ENCODE results near the gene NSUN4. TPM values are rescaled to one million over a fixed set of nuclear protein-coding genes. Genes with fewer than 3 reads are reported as not detected.
"Not testable (repeated sequence)": the region's sequence is repeated elsewhere in the genome, so short reads cannot be mapped to it uniquely, and the experiment has no call there.

NSUN4 gene
- total and polyA plus RNA-seq, 2 donors (not counting 1 experiment from before 2014, with no cell fraction given) = 16.0 to 16.9 TPM

- not testable (repeated sequence) for H3K36me3 ChIP-seq (ENCODE audit: control insufficient read depth, insufficient read depth, low read length); H4K20me1 ChIP-seq (ENCODE audit: control insufficient read depth, extremely low read depth, insufficient read depth, low read length); H3K27ac ChIP-seq (ENCODE audit: insufficient read depth, low read length); DNase-seq (ENCODE audit: low read depth in 2 of 2); H3K9me3 ChIP-seq (ENCODE audit: control insufficient read depth, insufficient read depth, low read depth, low read length); H3K79me2 ChIP-seq (ENCODE audit: control insufficient read depth, insufficient read depth, low read length); H3K4me1 ChIP-seq (ENCODE audit: control insufficient read depth, extremely low read depth, insufficient read depth, low read length); H3K4me2 ChIP-seq (ENCODE audit: extremely low read depth, insufficient read depth, low read length); H3K4me3 ChIP-seq (replicated peaks in 1 of 4; ENCODE audit: control extremely low read depth in 1 of 4, insufficient read depth in 1 of 4, low read depth in 3 of 4, low read length in 4 of 4); H3K27me3 ChIP-seq (ENCODE audit: control insufficient read depth, insufficient read depth, low read length); H3K9ac ChIP-seq (ENCODE audit: insufficient read depth, low read length); H2AFZ ChIP-seq (ENCODE audit: low read length)
Observed at GRCh38 chr1:46325285-46326076, 15.1 kb upstream of the NSUN4 start.

GRCh38 chr1:46328182-46328581, 12.4 kb upstream of the NSUN4 start:
- not testable (repeated sequence) for H3K9ac ChIP-seq (ENCODE audit: insufficient read depth, low read length); H3K4me3 ChIP-seq (replicated peaks in 1 of 4; ENCODE audit: control extremely low read depth in 1 of 4, insufficient read depth in 1 of 4, low read depth in 3 of 4, low read length in 4 of 4); H3K4me2 ChIP-seq (ENCODE audit: extremely low read depth, insufficient read depth, low read length); H3K27me3 ChIP-seq (ENCODE audit: control insufficient read depth, insufficient read depth, low read length); H4K20me1 ChIP-seq (ENCODE audit: control insufficient read depth, extremely low read depth, insufficient read depth, low read length); H3K27ac ChIP-seq (ENCODE audit: insufficient read depth, low read length); H3K4me1 ChIP-seq (ENCODE audit: control insufficient read depth, extremely low read depth, insufficient read depth, low read length); H3K36me3 ChIP-seq (ENCODE audit: control insufficient read depth, insufficient read depth, low read length); H3K9me3 ChIP-seq (ENCODE audit: control insufficient read depth, insufficient read depth, low read depth, low read length); H3K79me2 ChIP-seq (ENCODE audit: control insufficient read depth, insufficient read depth, low read length); H2AFZ ChIP-seq (ENCODE audit: low read length); DNase-seq (ENCODE audit: low read depth in 2 of 2)

GRCh38 chr1:46329807-46330206, 10.8 kb upstream of the NSUN4 start:
- DNase-seq (ENCODE audit: low read depth in 2 of 2); H3K27me3 ChIP-seq (ENCODE audit: control insufficient read depth, insufficient read depth, low read length); H3K27ac ChIP-seq (ENCODE audit: insufficient read depth, low read length); H2AFZ ChIP-seq (ENCODE audit: low read length); H4K20me1 ChIP-seq (ENCODE audit: control insufficient read depth, extremely low read depth, insufficient read depth, low read length); H3K4me2 ChIP-seq (ENCODE audit: extremely low read depth, insufficient read depth, low read length); H3K9ac ChIP-seq (ENCODE audit: insufficient read depth, low read length); H3K9me3 ChIP-seq (ENCODE audit: control insufficient read depth, insufficient read depth, low read depth, low read length); H3K79me2 ChIP-seq (ENCODE audit: control insufficient read depth, insufficient read depth, low read length); H3K4me1 ChIP-seq (ENCODE audit: control insufficient read depth, extremely low read depth, insufficient read depth, low read length); H3K4me3 ChIP-seq (replicated peaks in 1 of 4; ENCODE audit: control extremely low read depth in 1 of 4, insufficient read depth in 1 of 4, low read depth in 3 of 4, low read length in 4 of 4); H3K36me3 ChIP-seq (ENCODE audit: control insufficient read depth, insufficient read depth, low read length): not testable (repeated sequence)

GRCh38 chr1:46330381-46330780, 10.2 kb upstream of the NSUN4 start:
- H3K79me2 ChIP-seq (ENCODE audit: control insufficient read depth, insufficient read depth, low read length); H3K27ac ChIP-seq (ENCODE audit: insufficient read depth, low read length); H3K4me2 ChIP-seq (ENCODE audit: extremely low read depth, insufficient read depth, low read length); H3K27me3 ChIP-seq (ENCODE audit: control insufficient read depth, insufficient read depth, low read length); H3K9ac ChIP-seq (ENCODE audit: insufficient read depth, low read length); H3K4me1 ChIP-seq (ENCODE audit: control insufficient read depth, extremely low read depth, insufficient read depth, low read length); DNase-seq (ENCODE audit: low read depth in 2 of 2); H3K4me3 ChIP-seq (replicated peaks in 1 of 4; ENCODE audit: control extremely low read depth in 1 of 4, insufficient read depth in 1 of 4, low read depth in 3 of 4, low read length in 4 of 4); H3K36me3 ChIP-seq (ENCODE audit: control insufficient read depth, insufficient read depth, low read length); H4K20me1 ChIP-seq (ENCODE audit: control insufficient read depth, extremely low read depth, insufficient read depth, low read length); H2AFZ ChIP-seq (ENCODE audit: low read length); H3K9me3 ChIP-seq (ENCODE audit: control insufficient read depth, insufficient read depth, low read depth, low read length): not testable (repeated sequence)

- H2AFZ ChIP-seq (ENCODE audit: low read length); H3K36me3 ChIP-seq (ENCODE audit: control insufficient read depth, insufficient read depth, low read length); DNase-seq (ENCODE audit: low read depth in 2 of 2); H3K9ac ChIP-seq (ENCODE audit: insufficient read depth, low read length); H3K9me3 ChIP-seq (ENCODE audit: control insufficient read depth, insufficient read depth, low read depth, low read length); H3K27me3 ChIP-seq (ENCODE audit: control insufficient read depth, insufficient read depth, low read length); H3K27ac ChIP-seq (ENCODE audit: insufficient read depth, low read length); H3K4me1 ChIP-seq (ENCODE audit: control insufficient read depth, extremely low read depth, insufficient read depth, low read length); H3K79me2 ChIP-seq (ENCODE audit: control insufficient read depth, insufficient read depth, low read length); H4K20me1 ChIP-seq (ENCODE audit: control insufficient read depth, extremely low read depth, insufficient read depth, low read length); H3K4me2 ChIP-seq (ENCODE audit: extremely low read depth, insufficient read depth, low read length); H3K4me3 ChIP-seq (replicated peaks in 1 of 4; ENCODE audit: control extremely low read depth in 1 of 4, insufficient read depth in 1 of 4, low read depth in 3 of 4, low read length in 4 of 4): not testable (repeated sequence)
Observed at GRCh38 chr1:46331786-46332540, 8.6 kb upstream of the NSUN4 start.
